ENCODE measurements around the gene TOM1L2.

GRCh38 chr17:17808706-17809432 is 163.3 kb downstream of the TOM1L2 start:
- TF ChIP-seq CTCF (IDR thresholded peaks at IDR 0.05; ENCODE audit: poor library complexity) = no peak
- no peak for TF ChIP-seq EZH2 (IDR thresholded peaks at IDR 0.05; ENCODE audit: borderline replicate concordance)
- no peak for TF ChIP-seq EZH2phosphoT487 (IDR thresholded peaks at IDR 0.05; ENCODE audit: low read depth, severe bottlenecking, unreplicated experiment)
